K562 (cell line): ENCODE measurements around the gene BACE2. TPM values are rescaled to one million over a fixed set of nuclear protein-coding genes. Genes with fewer than 3 reads are reported as not detected.

Experiments
- ATAC-seq: fragments of 200-7000 bp; cut with Tn5 transposase; 3 replicates; pipeline ENCODE4 v1.9.1; 2020; ENCODE audit warnings: moderate library complexity
- BruUV-seq: library from RNA; stranded (reverse); fragments of 400-500 nt; replicated peaks from 2 replicates; lab custom pipeline; 2021; lab: Mats Ljungman, UMichigan
- CTCF ChIA-PET: fragments of 300-600 bp; formaldehyde crosslinking; extraction: SDS; loops from one replicate; lab custom pipeline; 2021; ENCODE audit warnings: low intra/inter-chr PET ratio; lab: Yijun Ruan, JAX
- POLR2A ChIA-PET: fragments of 300-600, 350-650 bp; sonication (Branson Sonifier 250); formaldehyde crosslinking; extraction: SDS; loops from one replicate; lab custom pipeline; 2021; ENCODE audit warnings: antibody characterized with exemption, inconsistent platforms; lab: Yijun Ruan, JAX
- DNase-seq, 4 experiments: peaks; one replicate each; pipeline versions ENCODE4 v3.0.0 to v3.0.0-alpha.2; 2011 to 2018; ENCODE audit warnings: low spot score in 3 of 4, mixed read lengths in 3 of 4; ENCODE audit errors: extremely low read depth in 1 of 4
- FAIRE-seq: peaks from 2 replicates; lab custom pipeline; 2011; peaks lifted over from hg19 to GRCh38; lab: Jason Lieb, UNC
- H2AFZ ChIP-seq: 2 replicates; pipeline ENCODE4 v1.6.0; 2011; ENCODE audit warnings: low read depth, low read length, control low read depth, inconsistent platforms
- H3K27ac ChIP-seq: fragments of 200-600 bp; 3 replicates; pipeline ENCODE4 v1.8.0; 2011; ENCODE audit warnings: low read depth, mild to moderate bottlenecking, control low read depth, inconsistent platforms, low read length, moderate library complexity, mixed read lengths; ENCODE audit errors: extremely low read depth
- H3K27me3 ChIP-seq, 2 experiments: fragments of 300-600 bp in 1 of 2; 2 replicates in 1 of 2; 3 replicates in 1 of 2; pipeline versions ENCODE4 v1.6.0 to v1.8.0; 2011; ENCODE audit warnings: inconsistent platforms in 2 of 2, low read length in 2 of 2, mild to moderate bottlenecking in 1 of 2, mixed read lengths in 1 of 2, moderate library complexity in 1 of 2; ENCODE audit not compliant: control insufficient read depth in 2 of 2, insufficient read depth in 2 of 2
- H3K36me3 ChIP-seq: fragments of 300-600 bp; 3 replicates; pipeline ENCODE4 v1.8.0; 2011; ENCODE audit warnings: mild to moderate bottlenecking, low read length, inconsistent platforms; ENCODE audit not compliant: control insufficient read depth, insufficient read depth
- H3K4me1 ChIP-seq, 2 experiments: fragments of 200-600 bp in 1 of 2; replicated peaks in 1 of 2; 2 replicates in 1 of 2; 3 replicates in 1 of 2; pipeline versions ENCODE4 v1.5.1 to v1.8.0; 2011; ENCODE audit warnings: inconsistent platforms in 2 of 2, low read length in 2 of 2, mild to moderate bottlenecking in 1 of 2, mixed read lengths in 1 of 2, moderate library complexity in 1 of 2; ENCODE audit not compliant: control insufficient read depth in 2 of 2, insufficient read depth in 2 of 2
- H3K4me2 ChIP-seq: 2 replicates; pipeline ENCODE4 v1.6.1; 2011; ENCODE audit warnings: low read length, control low read depth, inconsistent platforms, mixed read lengths; ENCODE audit not compliant: insufficient read depth
- H3K4me3 ChIP-seq: fragments of 200-600 bp; sonication (generic), shearing (Covaris generic); 2 replicates; pipeline ENCODE4 v1.5.1; 2016; ENCODE audit warnings: control low read depth, inconsistent platforms
- H3K79me2 ChIP-seq: fragments of 200-600 bp; 3 replicates; pipeline ENCODE4 v1.8.0; 2011; ENCODE audit warnings: low read length, inconsistent platforms; ENCODE audit not compliant: control insufficient read depth, insufficient read depth
- H3K9ac ChIP-seq, 2 experiments: 2 replicates each; pipeline versions ENCODE4 v1.6.0 to v1.6.1; 2011; ENCODE audit warnings: low read depth in 2 of 2, low read length in 2 of 2, control low read depth in 1 of 2, inconsistent platforms in 1 of 2, mild to moderate bottlenecking in 1 of 2, mixed read lengths in 1 of 2; ENCODE audit not compliant: insufficient read depth in 1 of 2
- H3K9me1 ChIP-seq: one replicate; pipeline ENCODE4 v1.6.0; 2011; ENCODE audit warnings: inconsistent platforms, mild to moderate bottlenecking, low read length, moderate library complexity; ENCODE audit not compliant: control insufficient read depth, insufficient read depth
- H3K9me3 ChIP-seq: replicated peaks from 2 replicates; pipeline ENCODE4 v1.5.1; 2011; ENCODE audit warnings: low read depth, low read length, inconsistent platforms; ENCODE audit not compliant: control insufficient read depth, insufficient read depth
- H4K20me1 ChIP-seq: replicated peaks from 2 replicates; pipeline ENCODE4 v1.6.1; 2011; ENCODE audit warnings: low read length, inconsistent platforms, mixed read lengths; ENCODE audit not compliant: control insufficient read depth, insufficient read depth
- E2F8 ChIP-seq: fragments of 450-650 bp; IDR thresholded peaks from 2 replicates; pipeline ENCODE4 v1.7.1; 2018; ENCODE audit warnings: mild to moderate bottlenecking, low read depth; ENCODE audit not compliant: partially characterized antibody
- MTF1 ChIP-seq: fragments of 250-450 bp; sonication (Bioruptor Pico); IDR thresholded peaks from 2 replicates; pipeline ENCODE4 v1.9.0; 2021; ENCODE audit warnings: moderate library complexity, mild to moderate bottlenecking, inconsistent platforms, borderline replicate concordance
- NFE2L1 ChIP-seq: fragments of 450-650 bp; IDR thresholded peaks from 2 replicates; pipeline ENCODE4 v1.6.1; 2016; ENCODE audit warnings: missing genetic modification characterization, low read depth, mild to moderate bottlenecking, missing compliant biosample characterization, moderate library complexity, borderline replicate concordance
- RBBP5 ChIP-seq: fragments of 200-600 bp; sonication (generic); IDR thresholded peaks from 2 replicates; pipeline ENCODE4 v1.6.1; 2012; ENCODE audit warnings: borderline replicate concordance, mild to moderate bottlenecking, low read length, control low read depth, inconsistent platforms; ENCODE audit not compliant: insufficient read depth, poor library complexity, severe bottlenecking
- RBM15 ChIP-seq: fragments of 200-400 bp; formaldehyde crosslinking; IDR thresholded peaks from 2 replicates; pipeline ENCODE4 v1.6.1; 2018; ENCODE audit warnings: mild to moderate bottlenecking, low read length, moderate library complexity; ENCODE audit not compliant: insufficient read depth
- SLC30A9 ChIP-seq: fragments of 250-450 bp; sonication (Bioruptor Pico); IDR thresholded peaks from 2 replicates; pipeline ENCODE4 v1.8.0; 2022; ENCODE audit warnings: mild to moderate bottlenecking, moderate library complexity
- SP2 ChIP-seq: IDR thresholded peaks from 2 replicates; pipeline ENCODE4 v1.6.1; 2011; ENCODE audit warnings: mild to moderate bottlenecking, low read depth, low read length, moderate library complexity; ENCODE audit not compliant: poor library complexity, severe bottlenecking; ENCODE audit errors: extremely low read depth
- TEAD4 ChIP-seq, 2 experiments: sonication (generic) in 1 of 2; formaldehyde crosslinking in 1 of 2; IDR thresholded peaks; 2 replicates each; pipeline versions ENCODE4 v1.6.1 to v1.8.0; 2012 to 2022; ENCODE audit warnings: borderline replicate concordance in 1 of 2, inconsistent platforms in 1 of 2, low read length in 1 of 2, mild to moderate bottlenecking in 1 of 2, missing genetic modification reagents in 1 of 2
- ZBTB11 ChIP-seq, 3 experiments: fragments of 200-800 bp in 1 of 3; fragments of 250-450 bp in 1 of 3; fragments of 450-650 bp in 1 of 3; sonication (Bioruptor Pico) in 1 of 3; sonication (Bioruptor generic) in 1 of 3; formaldehyde crosslinking in 1 of 3; IDR thresholded peaks; 2 replicates each; pipeline versions ENCODE4 v1.6.1 to v1.8.0; 2016 to 2022; ENCODE audit warnings: mild to moderate bottlenecking in 2 of 3, missing genetic modification characterization in 2 of 3, missing compliant biosample characterization in 1 of 3, moderate library complexity in 1 of 3
- ZNF57 ChIP-seq: fragments of 450-650 bp; formaldehyde crosslinking; IDR thresholded peaks from 2 replicates; pipeline ENCODE4 v1.4.0; 2020; ENCODE audit warnings: mild to moderate bottlenecking, moderate library complexity
- ZNF785 ChIP-seq: fragments of 250-450 bp; sonication (Bioruptor Pico); IDR thresholded peaks from 2 replicates; pipeline ENCODE4 v1.4.0; 2020; ENCODE audit warnings: mild to moderate bottlenecking
- WGBS: fragments of 100-300 bp; shearing (Covaris generic); methylation state at CpG from one replicate; pipeline ENCODE4 v1.1.6; 2016; ENCODE audit warnings: low coverage, mixed read lengths; ENCODE audit not compliant: insufficient coverage; ENCODE audit errors: missing lambda C conversion rate; 5-methylcytosine and 5-hydroxymethylcytosine counted together
- in situ Hi-C: fragments of 300-500 bp; cut with MboI; formaldehyde crosslinking; loops from 4 replicates; pipeline ENCODE4 v1.15.0; 2018; ENCODE audit warnings: inconsistent platforms, mixed read lengths
- intact Hi-C: fragments of 100-400 bp; cut with micrococcal nuclease; formaldehyde crosslinking; loops from 2 replicates; pipeline ENCODE4 v1.14.2; 2022
- polyA plus RNA-seq, 8 experiments: library from polyadenylated mRNA; depleted of rRNA in 4 of 8; stranded (reverse) in 5 of 8; unstranded in 3 of 8; fragments of >200 nt; fragmentation: Nextera tagmentation in 2 of 8; fragmentation: Illumina TruSeq in 1 of 8; extraction: Ambion mirVana in 2 of 8; extraction: Trizol in 1 of 8; gene quantifications; 2 replicates each; pipeline versions ENCODE4 v1.2.1 to v1.2.3, GENCODE V29; 2011 to 2014; ENCODE audit warnings: inconsistent platforms in 1 of 8, missing spikeins in 1 of 8
- total RNA-seq, 7 experiments: library from RNA; depleted of rRNA in 6 of 7; stranded (reverse); fragments of >200 nt in 6 of 7; fragmentation: Illumina TruSeq in 2 of 7; extraction: Trizol in 2 of 7; gene quantifications; 2 replicates each; pipeline versions ENCODE4 v1.2.1 to v1.2.3, GENCODE V29; 2011 to 2021; ENCODE audit warnings: low replicate concordance in 1 of 7
- TF ChIP-seq, protein P1 (sequence below): fragments of 450-650 bp; formaldehyde crosslinking; IDR thresholded peaks from 2 replicates; pipeline ENCODE4 v1.4.0; 2022; ENCODE audit warnings: missing genetic modification characterization

Gene BACE2
- total and polyA plus RNA-seq, 9 of the 15 experiments (the other 6 are each of a cell fraction or from before 2014, with no cell fraction given), result 0.05 to 0.24 (median 0.15) TPM; not detected in 2

DNA sequence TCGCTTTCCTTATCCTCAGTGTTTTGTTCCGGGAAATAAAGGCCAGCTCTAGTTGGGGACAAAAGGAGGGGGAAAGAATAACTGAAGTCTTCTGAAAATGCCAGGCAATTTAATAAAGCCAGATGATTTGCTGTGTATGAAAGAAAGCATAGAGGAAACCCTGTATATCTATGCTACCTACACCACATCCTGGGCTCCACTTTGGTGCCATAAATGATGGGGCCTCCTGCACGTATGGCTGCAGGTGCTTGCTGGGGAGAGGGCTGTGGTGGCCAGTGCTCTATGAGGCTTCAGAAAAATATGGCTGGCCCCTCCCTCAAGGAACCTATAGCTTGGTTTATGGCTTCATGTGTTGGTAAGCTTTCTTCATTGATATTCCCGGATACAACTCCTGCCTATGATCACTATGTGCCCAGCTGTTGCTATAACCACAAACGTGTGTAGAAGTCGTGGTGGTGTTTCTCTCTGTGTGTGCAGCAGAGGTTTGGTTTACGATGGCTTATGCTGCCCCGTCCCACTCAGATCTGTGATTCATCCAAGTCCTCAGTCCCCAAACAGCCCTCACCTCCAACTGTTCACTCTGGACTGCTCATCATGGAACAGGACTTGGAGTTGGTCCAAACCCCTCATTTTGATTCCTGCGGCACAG is 59.5 kb downstream of the BACE2 start:
- Histone ChIP-seq H4K20me1 (no peaks in the 10 kb centered on the region), H3K4me3 (no peak overlapping the region), H3K79me2 (no peaks in the 10 kb centered on the region), H3K4me2 (no peak overlapping the region; the same call in 1 of the 2 replicates), H3K9ac (no peak overlapping the region), H3K27ac (no peak overlapping the region), H3K9me1 (no peaks in the 10 kb centered on the region), H3K36me3 (no peaks in the 10 kb centered on the region), H2AFZ (no peak overlapping the region), H3K27me3 (peaks cover 0 to 3% of the 10 kb centered on the region in 2 experiments; a peak in 3 of 5 replicates), H3K4me1 (peaks cover 0 to under 1% of the 10 kb centered on the region in 2 experiments; a peak in 1 of 5 replicates), H3K9me3 (no peaks in the 10 kb centered on the region)
- WGBS, result under 1% methylated on average over 9 of the region's 9 CpGs
- DNase-seq (no peak), ATAC-seq (no peak), FAIRE-seq (no peak)
- ChIA-PET CTCF (no interaction called here), POLR2A (interaction anchor here (2.4 kb wide), 1 partner anchor 11 kb away, joined by 13 read pairs; no protein-coding TSS in a partner anchor)
- in situ Hi-C loops (no loop called here), intact Hi-C loops (no loop called here)
- BruUV-seq, result no TSS peak
- TF ChIP-seq ZBTB11 (CRISPR knock-in tag; IDR thresholded peaks at IDR 0.05) (no peak), SP2 (no peak), ZNF57 (CRISPR knock-in tag) (no peak), NFE2L1 (no peak), E2F8 (no peak), RBBP5 (no peak), TEAD4 (IDR thresholded peaks at IDR 0.05; ENCODE audit: low read length) (no peak), TEAD4 (CRISPR knock-in tag; IDR thresholded peaks at IDR 0.05; ENCODE audit: borderline replicate concordance) (no peak), MTF1 (no peak), RBM15 (no peak), SLC30A9 (CRISPR knock-in tag) (no peak), ZNF785 (CRISPR knock-in tag) (no peak)
- TF ChIP-seq, protein P1, sequence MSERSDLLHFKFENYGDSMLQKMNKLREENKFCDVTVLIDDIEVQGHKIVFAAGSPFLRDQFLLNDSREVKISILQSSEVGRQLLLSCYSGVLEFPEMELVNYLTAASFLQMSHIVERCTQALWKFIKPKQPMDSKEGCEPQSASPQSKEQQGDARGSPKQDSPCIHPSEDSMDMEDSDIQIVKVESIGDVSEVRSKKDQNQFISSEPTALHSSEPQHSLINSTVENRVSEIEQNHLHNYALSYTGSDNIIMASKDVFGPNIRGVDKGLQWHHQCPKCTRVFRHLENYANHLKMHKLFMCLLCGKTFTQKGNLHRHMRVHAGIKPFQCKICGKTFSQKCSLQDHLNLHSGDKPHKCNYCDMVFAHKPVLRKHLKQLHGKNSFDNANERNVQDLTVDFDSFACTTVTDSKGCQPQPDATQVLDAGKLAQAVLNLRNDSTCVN (CRISPR knock-in tag), result no peak
